HG02884 (cell line): ENCODE results near the gene HAX1.
"Not testable (repeated sequence)": the region's sequence is repeated elsewhere in the genome, so short reads cannot be mapped to it uniquely, and the experiment has no call there.

Experiments
- ATAC-seq: cut with Tn5 transposase; IDR thresholded peaks from one replicate; pipeline ENCODE4 v1.9.1; 2021; ENCODE audit warnings: mild to moderate bottlenecking, moderate library complexity; ENCODE audit not compliant: unreplicated experiment

HAX1 gene

GRCh38 chr1:154272217-154272998 is at the start of gene HAX1:
HAX1 (plus strand) TSS chr1:154272629; CDS start chr1:154272724, 95 bp downstream.
- ATAC-seq: peak; percentile 71

DNA sequence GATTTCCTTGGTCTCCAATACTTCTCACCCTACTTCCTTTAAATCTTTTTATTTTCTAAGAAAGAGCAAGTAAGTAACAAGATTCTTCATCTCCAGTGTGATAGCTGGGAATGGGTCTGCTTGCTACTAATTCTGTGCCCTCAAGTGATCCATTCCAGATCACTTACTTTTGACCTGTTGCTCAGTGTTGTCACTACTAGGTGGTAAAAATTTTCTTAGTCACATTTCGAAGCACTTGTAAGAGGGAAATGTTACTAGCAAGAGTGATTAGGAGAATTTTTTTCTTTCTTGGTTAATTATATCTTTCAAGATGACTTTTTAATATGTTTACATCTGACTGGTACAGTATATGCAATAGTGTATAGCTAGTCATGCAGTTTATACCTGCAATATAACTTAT is 49.5 kb upstream of the HAX1 start:
- ATAC-seq: no peak

- no peak for ATAC-seq
Measured at GRCh38 chr1:154223621-154224020, 48.8 kb upstream of the HAX1 start.

- ATAC-seq: no peak
Measured at GRCh38 chr1:154225370-154225769, 47.1 kb upstream of the HAX1 start.

DNA sequence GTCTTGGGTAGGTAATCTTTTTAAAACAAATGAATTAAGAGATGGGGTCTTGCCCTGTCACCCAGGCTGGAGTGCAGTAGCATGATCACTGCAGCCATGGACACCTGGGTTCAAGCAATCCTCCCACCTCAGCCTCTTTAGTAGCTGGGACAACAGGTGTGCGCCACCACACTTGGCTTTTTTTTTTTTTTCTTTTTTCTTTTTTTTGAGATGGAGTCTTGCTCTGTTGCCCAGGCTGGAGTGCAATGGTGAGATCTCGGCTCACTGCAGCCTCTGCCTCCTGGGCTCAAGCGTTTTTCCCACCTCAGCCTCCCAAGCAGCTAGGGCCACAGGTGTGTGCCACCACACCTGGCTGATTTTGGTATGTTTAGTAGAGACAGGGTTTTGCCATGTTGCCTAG is 41.3 kb upstream of the HAX1 start:
- ATAC-seq: not testable (repeated sequence)

DNA sequence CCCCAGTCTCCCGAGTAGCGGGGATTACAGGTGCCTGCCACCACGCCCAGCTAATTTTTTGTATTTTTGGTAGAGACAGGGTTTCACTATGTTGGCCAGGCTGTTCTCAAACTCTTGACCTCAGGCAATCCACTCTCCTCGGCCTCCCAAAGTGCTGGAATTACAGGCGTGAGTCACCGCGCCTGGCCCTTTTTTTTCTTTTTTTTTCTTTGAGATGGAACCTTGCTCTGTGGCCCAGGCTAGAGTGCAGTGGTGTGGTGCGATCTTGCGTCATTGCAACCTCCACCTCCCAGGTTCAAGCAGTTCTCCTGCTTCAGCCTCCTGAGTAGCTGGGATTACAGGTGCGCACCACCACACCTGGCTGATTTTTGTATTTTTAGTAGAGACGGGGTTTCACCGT is 39.3 kb upstream of the HAX1 start:
- ATAC-seq: not testable (repeated sequence)

DNA sequence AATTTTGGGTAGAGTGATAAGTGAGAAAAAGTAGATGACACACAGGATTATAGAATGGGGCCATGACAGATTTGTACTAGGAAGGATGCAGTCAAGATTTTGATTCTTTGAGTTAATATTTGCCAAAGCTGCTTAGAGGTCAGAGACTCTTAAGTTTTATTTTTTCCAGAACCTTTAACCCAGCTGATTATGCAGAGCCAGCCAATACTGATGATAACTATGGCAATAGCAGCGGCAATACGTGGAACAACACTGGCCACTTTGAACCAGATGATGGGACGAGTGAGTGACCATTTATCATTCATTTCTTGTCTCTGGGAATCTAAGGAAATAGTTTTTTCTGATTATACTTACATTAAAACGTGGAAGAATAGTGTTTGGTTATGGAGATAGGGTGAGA is 35.6 kb upstream of the HAX1 start:
- no peak for ATAC-seq

GRCh38 chr1:154237435-154237834 is 35.0 kb upstream of the HAX1 start:
- no peak for ATAC-seq

DNA sequence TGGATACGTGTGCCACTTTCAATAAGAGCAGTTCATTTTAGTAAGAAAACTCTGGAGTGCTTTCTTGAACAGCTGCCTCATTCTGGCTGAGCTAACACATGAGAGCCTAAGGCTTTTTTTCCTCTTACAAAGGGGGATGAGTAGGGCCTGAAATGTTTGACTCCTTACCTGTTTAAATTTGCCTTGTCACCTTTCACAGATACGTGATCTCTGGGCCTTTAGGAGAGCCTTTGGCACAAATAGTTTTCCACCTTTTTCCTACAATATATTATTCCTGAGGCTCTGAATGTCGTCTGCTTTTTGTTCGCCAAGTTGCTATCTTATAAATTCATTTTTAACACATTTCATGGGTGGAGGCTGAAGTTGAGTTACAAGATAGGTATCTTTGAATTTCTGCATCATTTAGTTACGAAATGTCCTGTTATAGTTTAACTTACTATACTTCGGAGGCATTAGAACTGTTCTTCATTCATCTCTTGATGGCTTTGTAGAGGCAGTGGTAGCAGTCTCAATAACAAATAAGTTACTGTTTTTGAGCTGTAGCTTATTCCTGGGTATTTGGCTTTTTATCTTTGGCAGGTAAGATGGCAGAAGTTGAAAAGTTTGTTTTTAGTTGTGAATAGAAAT is 34.4 kb upstream of the HAX1 start:
- no peak for ATAC-seq

DNA sequence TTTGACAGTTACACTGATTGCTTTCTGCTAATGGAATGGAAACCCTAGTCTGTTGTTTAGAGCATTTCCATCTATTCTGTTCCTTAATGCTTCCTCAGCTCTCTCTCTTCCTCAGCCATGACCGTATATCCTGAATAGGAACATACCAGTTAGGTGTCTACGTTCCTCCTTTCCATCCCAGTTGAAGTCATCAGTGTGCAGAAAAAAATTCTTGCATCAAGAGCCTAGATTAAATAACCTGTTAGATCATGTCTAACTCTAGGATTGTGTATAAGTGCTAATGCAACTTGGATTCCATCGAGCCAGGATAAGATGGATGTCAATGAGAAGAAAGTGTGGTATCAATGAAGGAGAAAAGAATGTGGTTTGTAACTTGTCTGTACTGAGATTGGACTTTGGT is 32.9 kb upstream of the HAX1 start:
- no peak for ATAC-seq

DNA sequence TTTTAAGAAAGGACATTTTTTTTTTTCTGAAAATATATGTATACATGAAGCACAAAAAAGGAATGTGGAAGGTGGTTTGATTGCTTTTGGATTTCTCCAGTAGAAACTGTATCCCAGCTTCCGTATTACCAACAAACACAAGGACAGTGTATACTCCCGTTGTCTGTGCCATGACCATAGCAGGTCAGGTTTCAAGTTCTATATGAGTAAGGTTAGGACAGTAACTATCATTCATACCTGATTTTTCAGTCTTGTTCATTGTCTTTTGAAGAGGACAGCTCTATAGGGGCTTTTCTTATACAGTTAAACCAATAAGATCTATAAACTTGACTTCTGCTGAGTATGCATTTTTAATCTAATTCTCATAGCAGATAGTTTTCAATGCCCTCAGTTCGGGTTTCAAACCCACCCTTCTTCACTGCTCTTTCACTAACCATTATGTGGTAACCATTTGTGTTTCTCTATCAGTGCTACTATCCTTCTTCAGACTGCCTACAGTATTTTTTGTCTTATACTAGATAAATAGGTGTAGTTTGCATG is 32.1 kb upstream of the HAX1 start:
- no peak for ATAC-seq

GRCh38 chr1:154241703-154242351 is 30.6 kb upstream of the HAX1 start:
- no peak for ATAC-seq

DNA sequence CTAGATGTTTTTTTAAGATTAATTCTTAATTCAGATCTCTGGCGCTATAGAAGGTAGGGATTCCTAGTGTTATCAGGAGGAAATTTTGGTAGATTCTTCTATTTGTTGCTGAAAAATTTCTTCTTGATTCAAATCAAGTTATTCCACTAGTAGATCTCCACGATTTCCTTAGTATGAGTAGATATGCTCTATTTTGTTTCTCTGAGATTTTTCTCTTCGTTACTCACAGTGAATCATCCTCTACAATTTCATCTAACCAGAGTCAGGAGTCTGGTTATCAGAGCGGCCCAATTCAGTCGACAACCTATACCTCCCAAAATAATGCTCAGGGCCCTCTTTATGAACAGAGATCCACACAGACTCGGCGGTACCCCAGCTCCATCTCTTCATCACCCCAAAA is 18.8 kb upstream of the HAX1 start:
- ATAC-seq: no peak

DNA sequence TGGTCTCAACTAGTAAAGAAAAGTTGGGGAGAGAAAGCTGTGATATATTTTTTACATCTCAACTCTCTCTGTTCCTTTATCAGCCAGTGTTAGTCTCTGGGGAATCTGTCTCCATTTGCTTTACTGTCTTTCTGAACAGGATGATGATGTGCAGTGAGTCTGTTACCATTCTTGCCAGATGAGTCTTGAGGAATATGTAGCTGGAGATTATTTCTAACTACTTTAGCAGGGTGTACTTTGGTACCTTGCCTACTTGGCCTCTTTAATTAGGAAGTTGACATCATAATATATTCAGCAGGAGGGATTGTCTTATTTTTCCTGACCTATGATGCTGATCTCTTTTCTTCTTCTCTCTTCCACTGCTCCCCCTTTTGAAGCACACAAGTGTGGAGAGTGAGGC is 15.7 kb upstream of the HAX1 start:
- no peak for ATAC-seq

DNA sequence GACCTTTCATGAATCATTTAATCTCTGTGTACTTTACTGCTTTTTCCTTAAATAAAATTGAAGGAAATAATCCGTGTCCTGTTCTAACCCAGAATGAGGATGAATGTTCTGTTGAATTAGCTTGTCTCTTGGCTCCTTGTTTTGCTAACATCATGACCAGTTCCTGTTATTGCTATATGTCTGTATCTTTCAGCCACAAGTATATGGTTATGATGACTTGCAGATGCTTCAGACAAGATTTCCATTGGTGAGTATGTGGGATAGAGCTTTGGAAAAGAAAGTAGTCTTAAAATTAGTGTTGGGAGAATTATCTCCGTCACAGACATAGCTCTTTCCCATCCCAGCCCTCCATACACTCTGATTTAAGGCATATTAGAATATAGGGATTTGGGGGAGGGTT is 13.6 kb upstream of the HAX1 start:
- no peak for ATAC-seq

- no peak for ATAC-seq
Measured at GRCh38 chr1:154260127-154260526, 12.3 kb upstream of the HAX1 start.

- ATAC-seq: no peak
Measured at GRCh38 chr1:154263465-154264332, 8.7 kb upstream of the HAX1 start.

DNA sequence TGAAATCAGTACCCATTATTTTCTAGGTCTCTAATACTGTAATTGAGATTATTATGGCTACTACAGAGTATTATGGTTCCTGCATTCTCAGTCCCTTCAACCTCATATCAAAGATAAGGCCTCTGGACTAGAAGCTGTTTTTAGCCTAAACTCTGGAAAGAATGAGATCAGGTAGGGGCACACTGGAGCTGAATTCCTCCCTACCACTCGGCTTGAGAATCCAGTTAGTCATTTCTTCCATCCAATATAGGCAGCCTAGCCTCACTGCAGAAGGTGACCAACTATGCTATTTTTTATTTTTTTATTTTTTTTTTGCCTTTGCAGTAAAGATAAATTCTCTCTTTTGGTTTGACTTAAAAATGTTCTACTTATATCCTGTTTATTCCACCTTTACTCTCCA is 8.0 kb upstream of the HAX1 start:
- ATAC-seq: no peak

- no peak for ATAC-seq
Measured at GRCh38 chr1:154265586-154265985, 6.8 kb upstream of the HAX1 start.

DNA sequence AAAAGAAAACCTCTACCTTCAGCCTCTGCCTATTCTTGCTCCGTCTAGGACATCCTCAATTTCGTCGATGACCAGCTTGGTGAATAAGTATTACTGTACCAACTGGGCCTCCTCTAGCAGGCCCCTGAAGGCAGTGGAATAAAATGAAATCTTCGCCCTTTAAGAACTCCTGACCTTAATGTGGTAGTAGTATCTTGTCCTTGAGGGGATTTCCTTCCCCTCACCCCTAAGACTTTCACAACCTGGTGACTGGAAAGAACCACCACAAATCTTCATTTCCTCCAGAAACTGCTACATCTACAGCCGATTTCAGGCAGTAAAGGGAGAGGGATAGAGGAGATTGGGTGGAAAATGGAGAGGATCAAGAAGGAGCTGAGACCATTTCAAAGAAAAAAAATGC is 1.6 kb upstream of the HAX1 start:
- no peak for ATAC-seq

DNA sequence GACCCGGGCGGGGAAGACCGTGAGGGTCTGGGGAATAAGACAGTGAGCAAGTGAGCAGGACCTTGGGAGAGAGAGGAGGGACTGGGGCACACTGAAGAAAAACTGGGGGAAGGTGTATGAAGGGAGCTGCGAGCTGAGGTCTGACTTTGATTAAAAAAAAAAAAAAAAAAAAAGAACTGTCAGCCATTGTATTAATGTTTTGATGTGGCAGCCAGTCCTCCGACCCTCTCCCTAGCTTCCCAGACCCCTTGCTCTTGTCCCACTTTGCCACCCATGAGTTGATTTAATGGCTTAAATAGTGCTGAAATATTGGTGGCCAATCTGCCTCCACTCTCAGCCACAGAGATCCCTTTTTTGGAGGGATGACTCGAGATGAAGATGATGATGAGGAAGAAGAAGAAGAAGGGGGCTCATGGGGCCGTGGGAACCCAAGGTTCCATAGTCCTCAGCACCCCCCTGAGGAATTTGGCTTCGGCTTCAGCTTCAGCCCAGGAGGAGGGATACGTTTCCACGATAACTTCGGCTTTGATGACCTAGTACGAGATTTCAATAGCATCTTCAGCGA is 652 bp downstream of the HAX1 start:
- ATAC-seq: no peak
